Measurements from ENCODE around the gene DDHD1. TPM values are rescaled to one million over a fixed set of nuclear protein-coding genes. Genes with fewer than 3 reads are reported as not detected.

Gene DDHD1
- total RNA-seq, 1 experiment from 2014 or later, result 15.7 TPM

GRCh38 chr14:53186532-53186931, 33.4 kb upstream of the DDHD1 start:
- Mint-ChIP-seq H3K27ac (no peak overlapping the region), H3K36me3 (ENCODE audit: insufficient read depth in 1 of 3, low read depth in 3 of 3) (peaks cover 0 to 2% (median under 1%) of the 10 kb centered on the region in 3 experiments; a peak in 4 of 7 replicates), H3K9me3 (peaks cover under 1 to 3% of the 10 kb centered on the region in 2 experiments; a peak in 4 of 5 replicates), H3K27me3 (ENCODE audit: low read depth) (no peaks in the 10 kb centered on the region), H3K4me1 (peaks cover 7 to 16% of the 10 kb centered on the region in 2 experiments), H3K4me3 (no peak overlapping the region)
- no peaks in the 10 kb centered on the region for H4K20me1 ChIP-seq (ENCODE audit: control insufficient read depth, insufficient read depth, insufficient read length)
- no peak overlapping the region for H3K56ac ChIP-seq (ENCODE audit: insufficient read length, low read depth, low read length)
- H2BK120ac ChIP-seq (ENCODE audit: low read depth, low read length, poor library complexity, severe bottlenecking), result no peak overlapping the region
- no CpG with 5 or more reads among the region's 1 CpG for WGBS (ENCODE audit: extremely low coverage, insufficient read length, low lambda C conversion rate)
- H3K4me1 ChIP-seq (ENCODE audit: insufficient read depth, low read length), result no peaks in the 10 kb centered on the region
- H4K8ac ChIP-seq (replicated peaks; ENCODE audit: insufficient read length, low read depth, low read length), result no peak overlapping the region
- TF ChIP-seq CTCF (conservative IDR thresholded peaks at IDR 0.05), result no peak
- no peaks in the 10 kb centered on the region for H3K79me2 ChIP-seq (ENCODE audit: insufficient read depth, low read length)
- no peak overlapping the region for H3K27ac ChIP-seq (ENCODE audit: insufficient read length, low read depth, low read length)
- no peak overlapping the region for H2BK15ac ChIP-seq (ENCODE audit: low read depth, low read length)
- no peak overlapping the region for H3K23ac ChIP-seq (ENCODE audit: insufficient read length, low read depth, low read length)
- no peak overlapping the region for H4K5ac ChIP-seq (ENCODE audit: insufficient read length, low read depth, low read length)
- no peak overlapping the region for H3K18ac ChIP-seq (ENCODE audit: insufficient read length, low read depth, low read length)
- no peak overlapping the region for H4K91ac ChIP-seq (ENCODE audit: insufficient read length, low read depth, low read length)
- no peaks in the 10 kb centered on the region for H3K27me3 ChIP-seq (ENCODE audit: insufficient read depth, low read length)
- no peaks in the 10 kb centered on the region for H3K9me3 ChIP-seq (ENCODE audit: control insufficient read depth, low read depth, low read length)
- H3K4me2 ChIP-seq (ENCODE audit: insufficient read depth, insufficient read length, low read length), result no peak overlapping the region
- H3T11ph ChIP-seq (ENCODE audit: low read length), result no peak overlapping the region
- H3K4ac ChIP-seq (ENCODE audit: low read depth, low read length), result no peak overlapping the region
- no peak overlapping the region for H2AK5ac ChIP-seq (ENCODE audit: insufficient read length, low read length)
- no peak overlapping the region for H3K9ac ChIP-seq (ENCODE audit: extremely low read depth, insufficient read length, low read length)
- no peak for DNase-seq
- H3K23me2 ChIP-seq (ENCODE audit: insufficient read length, low read depth, low read length, poor library complexity, severe bottlenecking), result no peaks in the 10 kb centered on the region
- H2BK12ac ChIP-seq (ENCODE audit: insufficient read length, low read depth, low read length), result no peak overlapping the region
- no peak overlapping the region for H2BK20ac ChIP-seq (ENCODE audit: low read depth, low read length, poor library complexity, severe bottlenecking)
- no peak overlapping the region for H2AFZ ChIP-seq (ENCODE audit: low read length)
- no peak overlapping the region for H2BK5ac ChIP-seq (ENCODE audit: insufficient read length, low read length)
- no peaks in the 10 kb centered on the region for H3K79me1 ChIP-seq (ENCODE audit: insufficient read depth, low read depth, low read length, poor library complexity, severe bottlenecking)
- no peak overlapping the region for H3K14ac ChIP-seq (ENCODE audit: insufficient read depth, low read length)
